Liver (tissue), 9 donors: ENCODE measurements around the gene SKOR1. TPM values are rescaled to one million over a fixed set of nuclear protein-coding genes. Genes with fewer than 3 reads are reported as not detected.

ENCODE experiments used
- DNase-seq: peaks from one replicate; pipeline ENCODE4 v3.0.0-alpha.2; 2017; ENCODE audit warnings: low spot score
- H3K27ac ChIP-seq, 2 donors: one replicate each; pipeline ENCODE4 v1.7.0; 2013; ENCODE audit warnings: inconsistent platforms in 2 of 2, low read length in 2 of 2, control low read depth in 1 of 2, low read depth in 1 of 2, mild to moderate bottlenecking in 1 of 2
- H3K27me3 ChIP-seq, 4 donors: one replicate each; pipeline versions ENCODE4 v1.6.1 to v1.7.0; 2013; ENCODE audit warnings: low read length in 3 of 4, inconsistent platforms in 1 of 4, mild to moderate bottlenecking in 1 of 4, moderate library complexity in 1 of 4; ENCODE audit not compliant: control insufficient read depth in 4 of 4, insufficient read depth in 4 of 4
- H3K36me3 ChIP-seq, 4 donors: one replicate each; pipeline versions ENCODE4 v1.6.1 to v1.7.0; 2013; ENCODE audit warnings: low read length in 3 of 4, mild to moderate bottlenecking in 3 of 4, low read depth in 1 of 4, moderate library complexity in 1 of 4; ENCODE audit not compliant: control insufficient read depth in 4 of 4, insufficient read depth in 3 of 4
- H3K4me1 ChIP-seq, 4 donors: one replicate each; pipeline versions ENCODE4 v1.6.1 to v1.7.0; 2013; ENCODE audit warnings: low read length in 3 of 4, mild to moderate bottlenecking in 3 of 4, moderate library complexity in 1 of 4; ENCODE audit not compliant: control insufficient read depth in 4 of 4, insufficient read depth in 4 of 4
- H3K4me3 ChIP-seq, 3 donors: one replicate each; pipeline versions ENCODE4 v1.6.1 to v1.7.0; 2013; ENCODE audit warnings: low read length in 3 of 3, control low read depth in 1 of 3, low read depth in 1 of 3, mild to moderate bottlenecking in 1 of 3
- H3K9ac ChIP-seq, 2 donors: one replicate each; pipeline ENCODE4 v1.7.0; 2013; ENCODE audit warnings: low read length in 2 of 2, mild to moderate bottlenecking in 2 of 2, moderate library complexity in 2 of 2, control low read depth in 1 of 2, low read depth in 1 of 2
- H3K9me3 ChIP-seq, 4 donors: one replicate each; pipeline versions ENCODE4 v1.6.1 to v1.7.0; 2013; ENCODE audit warnings: low read length in 3 of 4; ENCODE audit not compliant: control insufficient read depth in 4 of 4
- EGR1 ChIP-seq, 2 donors: IDR thresholded peaks; 2 replicates each; pipeline ENCODE4 v1.6.1; 2016 to 2018; ENCODE audit warnings: antibody characterized with exemption in 2 of 2, low read depth in 2 of 2
- FOXA1 ChIP-seq: IDR thresholded peaks from 2 replicates; pipeline ENCODE4 v1.6.1; 2016; ENCODE audit warnings: antibody characterized with exemption
- RAD21 ChIP-seq, 2 donors: IDR thresholded peaks; 2 replicates each; pipeline ENCODE4 v1.6.1; 2016; ENCODE audit warnings: antibody characterized with exemption in 2 of 2, mild to moderate bottlenecking in 2 of 2
- YY1 ChIP-seq: IDR thresholded peaks from 2 replicates; pipeline ENCODE4 v1.6.1; 2016; ENCODE audit warnings: antibody characterized with exemption, mild to moderate bottlenecking
- WGBS: extraction: QIAGEN DNeasy Blood & Tissue Kit; methylation state at CpG from one replicate; pipeline ENCODE4 v1.1.7; 2013; 5-methylcytosine and 5-hydroxymethylcytosine counted together
- polyA plus RNA-seq, 2 donors: library from polyadenylated mRNA; stranded (reverse) in 1 of 2; unstranded in 1 of 2; fragments of 200-250 nt in 1 of 2; fragments of >200 nt in 1 of 2; fragmentation: Nextera tagmentation in 1 of 2; extraction: Ambion mirVana in 1 of 2; gene quantifications; one replicate each; pipeline versions ENCODE4 v1.2.1 to v1.2.3, GENCODE V29; 2013 to 2015
- total RNA-seq, 2 donors: library from RNA; depleted of rRNA; stranded (reverse); fragments of >200 nt; gene quantifications; one replicate each; pipeline ENCODE4 v1.2.3, GENCODE V29; 2014
- TF ChIP-seq, protein P1 (sequence below): IDR thresholded peaks from 2 replicates; pipeline ENCODE4 v1.6.1; 2016; ENCODE audit warnings: antibody characterized with exemption, mild to moderate bottlenecking
- TF ChIP-seq, protein P2 (sequence below): IDR thresholded peaks from 2 replicates; pipeline ENCODE4 v1.6.1; 2016; ENCODE audit warnings: antibody characterized with exemption
- TF ChIP-seq, protein P3 (sequence below): fragments of 150-350 bp; IDR thresholded peaks from 2 replicates; pipeline ENCODE4 v1.5.1; 2017; ENCODE audit warnings: improper control_type of control experiment, low read depth, low read length; ENCODE audit not compliant: missing input control
- TF ChIP-seq, protein P4 (sequence below): IDR thresholded peaks from 2 replicates; pipeline ENCODE4 v1.6.1; 2016; ENCODE audit warnings: antibody characterized with exemption
- TF ChIP-seq, protein P5 (sequence below): IDR thresholded peaks from 2 replicates; pipeline ENCODE4 v1.6.1; 2016; ENCODE audit warnings: antibody characterized with exemption
- donor health status: healthy.
- donor health status: healthy.
- donor health status: healthy.
- donor health status: healthy.
- donor health status: healthy.

SKOR1 gene
- total and polyA plus RNA-seq, 4 donors: 0.02 to 0.17 (median 0.05) TPM; not detected in 1

DNA sequence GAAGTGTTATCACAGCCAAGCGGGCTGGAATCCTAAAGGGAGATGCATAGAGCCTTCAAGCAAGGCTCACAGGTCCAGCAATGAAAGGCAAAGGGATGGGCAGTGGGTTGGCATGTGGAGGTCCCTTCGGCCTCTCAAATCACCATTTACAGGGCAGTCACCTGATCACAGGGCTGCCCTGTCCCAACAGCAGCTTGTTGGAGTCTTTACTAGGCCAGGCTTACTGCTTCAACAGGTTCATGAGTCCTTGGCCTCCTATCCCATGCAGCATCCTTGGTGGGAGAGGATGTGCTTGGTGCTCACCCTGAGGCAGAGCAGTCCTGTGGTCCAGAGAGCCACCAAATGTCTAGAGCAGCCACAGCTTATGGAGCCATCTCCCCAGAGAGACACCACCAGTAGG is 24.2 kb upstream of the SKOR1 start (continued):
- TF ChIP-seq, protein P1, sequence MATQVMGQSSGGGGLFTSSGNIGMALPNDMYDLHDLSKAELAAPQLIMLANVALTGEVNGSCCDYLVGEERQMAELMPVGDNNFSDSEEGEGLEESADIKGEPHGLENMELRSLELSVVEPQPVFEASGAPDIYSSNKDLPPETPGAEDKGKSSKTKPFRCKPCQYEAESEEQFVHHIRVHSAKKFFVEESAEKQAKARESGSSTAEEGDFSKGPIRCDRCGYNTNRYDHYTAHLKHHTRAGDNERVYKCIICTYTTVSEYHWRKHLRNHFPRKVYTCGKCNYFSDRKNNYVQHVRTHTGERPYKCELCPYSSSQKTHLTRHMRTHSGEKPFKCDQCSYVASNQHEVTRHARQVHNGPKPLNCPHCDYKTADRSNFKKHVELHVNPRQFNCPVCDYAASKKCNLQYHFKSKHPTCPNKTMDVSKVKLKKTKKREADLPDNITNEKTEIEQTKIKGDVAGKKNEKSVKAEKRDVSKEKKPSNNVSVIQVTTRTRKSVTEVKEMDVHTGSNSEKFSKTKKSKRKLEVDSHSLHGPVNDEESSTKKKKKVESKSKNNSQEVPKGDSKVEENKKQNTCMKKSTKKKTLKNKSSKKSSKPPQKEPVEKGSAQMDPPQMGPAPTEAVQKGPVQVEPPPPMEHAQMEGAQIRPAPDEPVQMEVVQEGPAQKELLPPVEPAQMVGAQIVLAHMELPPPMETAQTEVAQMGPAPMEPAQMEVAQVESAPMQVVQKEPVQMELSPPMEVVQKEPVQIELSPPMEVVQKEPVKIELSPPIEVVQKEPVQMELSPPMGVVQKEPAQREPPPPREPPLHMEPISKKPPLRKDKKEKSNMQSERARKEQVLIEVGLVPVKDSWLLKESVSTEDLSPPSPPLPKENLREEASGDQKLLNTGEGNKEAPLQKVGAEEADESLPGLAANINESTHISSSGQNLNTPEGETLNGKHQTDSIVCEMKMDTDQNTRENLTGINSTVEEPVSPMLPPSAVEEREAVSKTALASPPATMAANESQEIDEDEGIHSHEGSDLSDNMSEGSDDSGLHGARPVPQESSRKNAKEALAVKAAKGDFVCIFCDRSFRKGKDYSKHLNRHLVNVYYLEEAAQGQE: no peak

DNA sequence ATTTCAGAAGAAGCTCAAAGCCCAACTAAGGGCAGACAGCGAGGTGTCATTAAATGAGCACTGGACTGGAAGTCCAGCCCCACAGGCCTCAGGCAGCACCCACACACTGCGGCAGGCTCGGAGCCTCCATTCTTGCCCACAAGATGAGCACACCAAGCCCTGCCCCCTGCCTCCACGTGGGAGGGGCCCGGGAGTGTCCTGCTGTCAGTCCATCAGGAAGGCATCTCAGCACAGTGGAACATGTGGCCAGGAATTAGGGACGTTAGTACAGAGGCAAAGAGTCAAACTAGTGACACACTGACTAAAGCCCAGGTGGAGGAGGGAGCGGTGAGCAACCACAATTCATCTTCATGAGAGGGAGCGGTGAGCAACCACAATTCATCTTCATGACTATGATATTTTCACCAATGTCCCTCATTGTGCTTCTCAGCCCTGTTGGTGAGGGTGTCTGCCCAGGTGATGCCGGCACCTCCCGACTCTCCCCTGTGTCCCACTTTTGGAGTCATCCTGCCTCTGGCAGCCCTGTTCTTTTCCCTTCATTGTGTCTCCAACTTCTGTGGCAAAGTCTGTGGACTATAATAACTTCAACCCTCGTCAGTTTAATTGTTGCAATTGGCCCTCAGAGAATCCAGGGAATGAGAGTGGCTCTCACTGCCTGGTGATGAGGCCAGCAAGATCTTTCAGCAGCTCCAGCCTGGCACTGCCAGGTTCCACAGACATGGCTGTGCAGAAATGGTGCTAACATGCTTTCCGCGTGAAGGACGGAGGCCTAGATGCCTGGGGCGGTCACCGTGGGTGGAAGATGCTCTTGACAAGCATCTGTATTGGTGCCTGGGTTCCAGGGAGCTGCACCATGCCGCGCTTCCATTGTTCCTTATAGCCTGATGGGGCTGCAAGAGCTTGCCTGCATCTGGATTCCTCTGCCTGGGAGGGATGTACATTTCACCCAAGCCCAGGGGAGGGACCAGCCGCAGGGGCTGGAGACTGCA is 23.1 kb upstream of the SKOR1 start:
- Histone ChIP-seq H3K9me3 (no peaks in the 10 kb centered on the region), H3K36me3 (peaks cover 0 to 2% (median 1%) of the 10 kb centered on the region in 4 donors), H3K4me3 (no peak overlapping the region), H3K27ac (no peak overlapping the region), H3K9ac (no peak overlapping the region), H3K4me1 (no peaks in the 10 kb centered on the region), H3K27me3 (no peaks in the 10 kb centered on the region)
- TF ChIP-seq, protein P2, sequence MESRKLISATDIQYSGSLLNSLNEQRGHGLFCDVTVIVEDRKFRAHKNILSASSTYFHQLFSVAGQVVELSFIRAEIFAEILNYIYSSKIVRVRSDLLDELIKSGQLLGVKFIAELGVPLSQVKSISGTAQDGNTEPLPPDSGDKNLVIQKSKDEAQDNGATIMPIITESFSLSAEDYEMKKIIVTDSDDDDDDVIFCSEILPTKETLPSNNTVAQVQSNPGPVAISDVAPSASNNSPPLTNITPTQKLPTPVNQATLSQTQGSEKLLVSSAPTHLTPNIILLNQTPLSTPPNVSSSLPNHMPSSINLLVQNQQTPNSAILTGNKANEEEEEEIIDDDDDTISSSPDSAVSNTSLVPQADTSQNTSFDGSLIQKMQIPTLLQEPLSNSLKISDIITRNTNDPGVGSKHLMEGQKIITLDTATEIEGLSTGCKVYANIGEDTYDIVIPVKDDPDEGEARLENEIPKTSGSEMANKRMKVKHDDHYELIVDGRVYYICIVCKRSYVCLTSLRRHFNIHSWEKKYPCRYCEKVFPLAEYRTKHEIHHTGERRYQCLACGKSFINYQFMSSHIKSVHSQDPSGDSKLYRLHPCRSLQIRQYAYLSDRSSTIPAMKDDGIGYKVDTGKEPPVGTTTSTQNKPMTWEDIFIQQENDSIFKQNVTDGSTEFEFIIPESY: no peak
- TF ChIP-seq, protein P1: no peak
- TF ChIP-seq EGR1 (IDR thresholded peaks at IDR 0.05; ENCODE audit: low read depth in 2 of 2): no peak
- TF ChIP-seq, protein P3, sequence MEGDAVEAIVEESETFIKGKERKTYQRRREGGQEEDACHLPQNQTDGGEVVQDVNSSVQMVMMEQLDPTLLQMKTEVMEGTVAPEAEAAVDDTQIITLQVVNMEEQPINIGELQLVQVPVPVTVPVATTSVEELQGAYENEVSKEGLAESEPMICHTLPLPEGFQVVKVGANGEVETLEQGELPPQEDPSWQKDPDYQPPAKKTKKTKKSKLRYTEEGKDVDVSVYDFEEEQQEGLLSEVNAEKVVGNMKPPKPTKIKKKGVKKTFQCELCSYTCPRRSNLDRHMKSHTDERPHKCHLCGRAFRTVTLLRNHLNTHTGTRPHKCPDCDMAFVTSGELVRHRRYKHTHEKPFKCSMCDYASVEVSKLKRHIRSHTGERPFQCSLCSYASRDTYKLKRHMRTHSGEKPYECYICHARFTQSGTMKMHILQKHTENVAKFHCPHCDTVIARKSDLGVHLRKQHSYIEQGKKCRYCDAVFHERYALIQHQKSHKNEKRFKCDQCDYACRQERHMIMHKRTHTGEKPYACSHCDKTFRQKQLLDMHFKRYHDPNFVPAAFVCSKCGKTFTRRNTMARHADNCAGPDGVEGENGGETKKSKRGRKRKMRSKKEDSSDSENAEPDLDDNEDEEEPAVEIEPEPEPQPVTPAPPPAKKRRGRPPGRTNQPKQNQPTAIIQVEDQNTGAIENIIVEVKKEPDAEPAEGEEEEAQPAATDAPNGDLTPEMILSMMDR: no peak
- no peak for TF ChIP-seq FOXA1
- TF ChIP-seq, protein P4, sequence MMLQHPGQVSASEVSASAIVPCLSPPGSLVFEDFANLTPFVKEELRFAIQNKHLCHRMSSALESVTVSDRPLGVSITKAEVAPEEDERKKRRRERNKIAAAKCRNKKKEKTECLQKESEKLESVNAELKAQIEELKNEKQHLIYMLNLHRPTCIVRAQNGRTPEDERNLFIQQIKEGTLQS: no peak
- no peak for TF ChIP-seq YY1
- no peak for TF ChIP-seq RAD21 (IDR thresholded peaks at IDR 0.05)
- TF ChIP-seq, protein P5, sequence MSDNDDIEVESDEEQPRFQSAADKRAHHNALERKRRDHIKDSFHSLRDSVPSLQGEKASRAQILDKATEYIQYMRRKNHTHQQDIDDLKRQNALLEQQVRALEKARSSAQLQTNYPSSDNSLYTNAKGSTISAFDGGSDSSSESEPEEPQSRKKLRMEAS: no peak
- 89% methylated on average over 19 of the region's 19 CpGs for WGBS
- no peak for DNase-seq
